IMR-90 (cell line): Measurements from ENCODE around the gene GPR141. TPM values are rescaled to one million over a fixed set of nuclear protein-coding genes. Genes with fewer than 3 reads are reported as not detected.

Experiments
- ATAC-seq: fragments of 200-7000 bp; cut with Tn5 transposase; 2 replicates; pipeline ENCODE4 v1.9.1; 2020; ENCODE audit warnings: low read depth, mild to moderate bottlenecking, moderate library complexity
- BruUV-seq: library from RNA; stranded (reverse); fragments of 400-500 nt; replicated peaks from 2 replicates; lab custom pipeline; 2021; lab: Mats Ljungman, UMichigan
- CTCF ChIA-PET: fragments of 300-600 bp; formaldehyde crosslinking; extraction: SDS; loops from one replicate; lab custom pipeline; 2021; ENCODE audit warnings: antibody characterized with exemption; lab: Yijun Ruan, JAX
- POLR2A ChIA-PET: fragments of 300-600 bp; sonication (Branson Sonifier 250); formaldehyde crosslinking; loops from one replicate; lab custom pipeline; 2022; ENCODE audit warnings: antibody characterized with exemption; ENCODE audit not compliant: unreplicated experiment; lab: Charles Lee
- DNase-seq: peaks from one replicate; pipeline ENCODE4 v3.0.0; 2013
- H2AFZ ChIP-seq: replicated peaks from 2 replicates; pipeline ENCODE3; 2013; ENCODE audit warnings: low read length, mild to moderate bottlenecking; ENCODE audit not compliant: poor library complexity
- H2AK5ac ChIP-seq: 2 replicates; pipeline ENCODE4 v1.6.1; 2013; ENCODE audit warnings: low read depth, low read length, inconsistent platforms
- H2AK9ac ChIP-seq: replicated peaks from 2 replicates; pipeline ENCODE3; 2013; ENCODE audit warnings: mild to moderate bottlenecking, low read depth, low read length, moderate library complexity; ENCODE audit not compliant: poor library complexity
- H2BK120ac ChIP-seq: 2 replicates; pipeline ENCODE4 v1.6.1; 2013; ENCODE audit warnings: low read depth, low read length, inconsistent platforms
- H2BK15ac ChIP-seq: 3 replicates; pipeline ENCODE4 v1.6.1; 2013; ENCODE audit warnings: low read depth, low read length, inconsistent platforms
- H2BK20ac ChIP-seq: 2 replicates; pipeline ENCODE4 v1.6.1; 2013; ENCODE audit warnings: low read depth, mild to moderate bottlenecking, inconsistent platforms, low read length, moderate library complexity
- H2BK5ac ChIP-seq: 2 replicates; pipeline ENCODE4 v1.6.1; 2013; ENCODE audit warnings: mild to moderate bottlenecking, low read depth, low read length, inconsistent platforms; ENCODE audit not compliant: poor library complexity, severe bottlenecking
- H3K14ac ChIP-seq: replicated peaks from 2 replicates; pipeline ENCODE4 v1.6.1; 2013; ENCODE audit warnings: low read depth, low read length, inconsistent platforms
- H3K18ac ChIP-seq: 2 replicates; pipeline ENCODE4 v1.6.1; 2013; ENCODE audit warnings: low read depth, low read length, control low read depth
- H3K23ac ChIP-seq: 2 replicates; pipeline ENCODE4 v1.6.1; 2013; ENCODE audit warnings: low read depth, low read length, inconsistent platforms
- H3K27ac ChIP-seq: 2 replicates; pipeline ENCODE4 v1.5.1; 2013; ENCODE audit warnings: mild to moderate bottlenecking, control low read depth, low read length; ENCODE audit not compliant: insufficient read depth
- H3K27me3 ChIP-seq: 2 replicates; pipeline ENCODE4 v1.6.1; 2013; ENCODE audit warnings: low read length; ENCODE audit not compliant: control insufficient read depth, insufficient read depth
- H3K36me3 ChIP-seq: 2 replicates; pipeline ENCODE4 v1.6.1; 2013; ENCODE audit warnings: low read length, mixed read lengths; ENCODE audit not compliant: control insufficient read depth, insufficient read depth
- H3K4ac ChIP-seq: 2 replicates; pipeline ENCODE4 v1.6.1; 2013; ENCODE audit warnings: low read depth, low read length, inconsistent platforms
- H3K4me1 ChIP-seq: 2 replicates; pipeline ENCODE4 v1.6.1; 2013; ENCODE audit warnings: low read length, mixed read lengths; ENCODE audit not compliant: control insufficient read depth, insufficient read depth
- H3K4me2 ChIP-seq: 2 replicates; pipeline ENCODE4 v1.6.1; 2013; ENCODE audit warnings: low read depth, mild to moderate bottlenecking, control low read depth, low read length, moderate library complexity
- H3K4me3 ChIP-seq: 2 replicates; pipeline ENCODE4 v1.5.1; 2013; ENCODE audit warnings: low read depth, mild to moderate bottlenecking, control low read depth, low read length, moderate library complexity; ENCODE audit not compliant: insufficient read depth
- H3K56ac ChIP-seq: 2 replicates; pipeline ENCODE4 v1.6.1; 2013; ENCODE audit warnings: low read length, inconsistent platforms; ENCODE audit not compliant: insufficient read depth; ENCODE audit errors: extremely low read depth
- H3K79me1 ChIP-seq, 2 experiments: 2 replicates each; pipeline ENCODE4 v1.6.1; 2013; ENCODE audit warnings: low read length in 2 of 2, inconsistent platforms in 1 of 2, low read depth in 1 of 2
- H3K9ac ChIP-seq: 2 replicates; pipeline ENCODE4 v1.6.1; 2013; ENCODE audit warnings: low read depth, low read length, control low read depth
- H3K9me1 ChIP-seq: 2 replicates; pipeline ENCODE4 v1.6.1; 2013; ENCODE audit warnings: low read length, inconsistent platforms; ENCODE audit not compliant: insufficient read depth
- H3K9me3 ChIP-seq: 2 replicates; pipeline ENCODE4 v1.6.1; 2013; ENCODE audit warnings: low read length; ENCODE audit not compliant: control insufficient read depth, insufficient read depth
- H4K20me1 ChIP-seq: 2 replicates; pipeline ENCODE4 v1.6.1; 2013; ENCODE audit warnings: low read length, inconsistent platforms; ENCODE audit not compliant: insufficient read depth
- H4K5ac ChIP-seq: 2 replicates; pipeline ENCODE4 v1.6.1; 2013; ENCODE audit warnings: mild to moderate bottlenecking, low read depth, low read length, control low read depth
- H4K8ac ChIP-seq, 2 experiments: 2 replicates each; pipeline ENCODE4 v1.6.1; 2013; ENCODE audit warnings: low read depth in 2 of 2, low read length in 2 of 2, control low read depth in 1 of 2, inconsistent platforms in 1 of 2
- H4K91ac ChIP-seq: 2 replicates; pipeline ENCODE4 v1.6.1; 2013; ENCODE audit warnings: low read depth, low read length, inconsistent platforms; ENCODE audit not compliant: insufficient read depth
- BHLHE40 ChIP-seq: fragments of 150-350 bp; IDR thresholded peaks from 2 replicates; pipeline ENCODE4 v1.6.1; 2016; ENCODE audit warnings: mild to moderate bottlenecking, low read depth, low read length
- CEBPB ChIP-seq: IDR thresholded peaks from 2 replicates; pipeline ENCODE4 v1.6.1; 2012; ENCODE audit warnings: low read depth, low read length, improper control_type of control experiment
- CHD1 ChIP-seq: IDR thresholded peaks from 2 replicates; pipeline ENCODE4 v1.6.1; 2012; ENCODE audit warnings: low read depth, low read length, improper control_type of control experiment
- CTCF ChIP-seq: conservative IDR thresholded peaks from 2 replicates; pipeline ENCODE4 v1.5.1; 2012; ENCODE audit warnings: mild to moderate bottlenecking, low read depth, low read length, improper control_type of control experiment
- ELK1 ChIP-seq: fragments of 150-350 bp; IDR thresholded peaks from 2 replicates; pipeline ENCODE4 v1.6.1; 2016; ENCODE audit warnings: low read depth, mild to moderate bottlenecking, low read length, moderate library complexity, borderline replicate concordance
- FOS ChIP-seq: fragments of 150-350 bp; IDR thresholded peaks from 2 replicates; pipeline ENCODE4 v1.6.1; 2016; ENCODE audit warnings: low read depth, low read length
- MAFK ChIP-seq: IDR thresholded peaks from 2 replicates; pipeline ENCODE4 v1.6.1; 2012; ENCODE audit warnings: low read depth, low read length, improper control_type of control experiment
- MAZ ChIP-seq: IDR thresholded peaks from 2 replicates; pipeline ENCODE4 v1.6.1; 2012; ENCODE audit warnings: low read depth, mild to moderate bottlenecking, low read length, improper control_type of control experiment, moderate library complexity, borderline replicate concordance
- MXI1 ChIP-seq: IDR thresholded peaks from 2 replicates; pipeline ENCODE4 v1.6.1; 2012; ENCODE audit warnings: low read depth, mild to moderate bottlenecking, low read length, moderate library complexity, borderline replicate concordance
- NFE2L2 ChIP-seq: fragments of 150-350 bp; IDR thresholded peaks from 2 replicates; pipeline ENCODE4 v1.6.1; 2016; ENCODE audit warnings: low read depth, mild to moderate bottlenecking, low read length
- POLR2A ChIP-seq: IDR thresholded peaks from 2 replicates; pipeline ENCODE4 v1.6.1; 2012; ENCODE audit warnings: mild to moderate bottlenecking, low read depth, low read length
- RAD21 ChIP-seq: IDR thresholded peaks from 2 replicates; pipeline ENCODE4 v1.6.1; 2012; ENCODE audit warnings: low read length, improper control_type of control experiment
- RCOR1 ChIP-seq: IDR thresholded peaks from 2 replicates; pipeline ENCODE4 v1.6.1; 2012; ENCODE audit warnings: mild to moderate bottlenecking, low read length, improper control_type of control experiment; ENCODE audit not compliant: insufficient replicate concordance
- RFX5 ChIP-seq: IDR thresholded peaks from 2 replicates; pipeline ENCODE4 v1.8.0; 2012; ENCODE audit warnings: low read depth, mild to moderate bottlenecking, low read length, moderate library complexity
- SMC3 ChIP-seq: fragments of 150-350 bp; IDR thresholded peaks from 2 replicates; pipeline ENCODE4 v1.6.1; 2016; ENCODE audit warnings: low read depth, mild to moderate bottlenecking, antibody characterized with exemption, low read length, moderate library complexity
- USF2 ChIP-seq: fragments of 150-350 bp; IDR thresholded peaks from 2 replicates; pipeline ENCODE4 v1.6.1; 2017; ENCODE audit warnings: mild to moderate bottlenecking, antibody characterized with exemption, low read length, low read depth
- WGBS, 2 experiments: methylation state at CpG; one replicate each; pipeline versions ENCODE4 v1.1.5 to v1.1.7; 2013; ENCODE audit warnings: missing lambda C conversion rate in 2 of 2; ENCODE audit not compliant: insufficient read length in 1 of 2; ENCODE audit errors: extremely low coverage in 2 of 2; 5-methylcytosine and 5-hydroxymethylcytosine counted together
- dilution Hi-C: fragments of 300-500 bp; cut with HindIII; formaldehyde crosslinking; loops from one replicate; pipeline ENCODE4 v1.14.3; 2018; ENCODE audit warnings: low sequenced_read_pairs; ENCODE audit not compliant: unreplicated experiment
- in situ Hi-C: fragments of 300-500 bp; cut with MboI; formaldehyde crosslinking; loops from 3 replicates; pipeline ENCODE4 v1.14.3; 2019; ENCODE audit warnings: low sequenced_read_pairs, inconsistent platforms, mixed read lengths
- intact Hi-C: fragments of 100-400 bp; cut with micrococcal nuclease; formaldehyde crosslinking; loops from 2 replicates; pipeline ENCODE4 v1.10.0; 2022
- polyA plus RNA-seq, 3 experiments: library from polyadenylated mRNA; depleted of rRNA; stranded (reverse); fragments of >200 nt; gene quantifications; 2 replicates each; pipeline ENCODE4 v1.2.3, GENCODE V29; 2012; ENCODE audit warnings: low replicate concordance in 1 of 3
- total RNA-seq: library from RNA; depleted of rRNA; stranded (reverse); fragments of >200 nt; gene quantifications from 2 replicates; pipeline ENCODE4 v1.2.3, GENCODE V29; 2012

The GPR141 gene
- total and polyA plus RNA-seq, 2 of the 4 experiments (the other 2 are of a cell fraction): not detected

GRCh38 chr7:37751096-37751495 lies 67.5 kb downstream of the GPR141 start:
- no peak overlapping the region for H2BK5ac ChIP-seq
- CTCF ChIA-PET: no interaction called here
- WGBS, 2 experiments: no CpG with 5 or more reads among the region's 1 CpG

More at GRCh38 chr7:37751096-37751495, 67.5 kb downstream of the GPR141 start:
- Histone ChIP-seq H3K4ac (no peak overlapping the region), H3K9me1 (no peaks in the 10 kb centered on the region), H3K4me2 (no peak overlapping the region), H2AK5ac (no peak overlapping the region), H2BK120ac (no peak overlapping the region), H3K27me3 (no peaks in the 10 kb centered on the region), H3K56ac (no peak overlapping the region), H2AK9ac (no peak overlapping the region), H2BK15ac (no peak overlapping the region), H3K36me3 (no peaks in the 10 kb centered on the region), H3K4me3 (no peak overlapping the region), H2BK20ac (no peak overlapping the region), H3K9me3 (peaks cover 2% of the 10 kb centered on the region; the same call in 1 of the 2 replicates), H3K4me1 (no peaks in the 10 kb centered on the region), H4K5ac (no peak overlapping the region), H3K14ac (no peak overlapping the region), H4K8ac (no peak overlapping the region), H2AFZ (no peak overlapping the region), H3K18ac (no peak overlapping the region), H3K23ac (no peak overlapping the region), H3K79me1 (no peaks in the 10 kb centered on the region), H3K27ac (no peak overlapping the region), H3K9ac (no peak overlapping the region), H4K91ac (no peak overlapping the region), H4K20me1 (no peaks in the 10 kb centered on the region)
- in situ Hi-C loops (no loop called here), intact Hi-C loops (no loop called here), dilution Hi-C loops (no loop called here)
- no peak for ATAC-seq
- no peak for TF ChIP-seq POLR2A
- TF ChIP-seq MAZ: no peak
- TF ChIP-seq RFX5: no peak
- TF ChIP-seq CTCF: no peak
- no peak for TF ChIP-seq CEBPB
- TF ChIP-seq USF2: no peak
- no peak for TF ChIP-seq MAFK
- no peak for TF ChIP-seq SMC3
- TF ChIP-seq MXI1: no peak
- no peak for TF ChIP-seq CHD1
- no peak for TF ChIP-seq RAD21
- no peak for TF ChIP-seq ELK1
- no peak for TF ChIP-seq BHLHE40
- TF ChIP-seq FOS: no peak
- TF ChIP-seq RCOR1: no peak
- no peak for TF ChIP-seq NFE2L2
- DNase-seq: no peak
- POLR2A ChIA-PET: no interaction called here
- no TSS peak for BruUV-seq
